ENCODE data around the gene PRKCA.

The PRKCA gene

DNA sequence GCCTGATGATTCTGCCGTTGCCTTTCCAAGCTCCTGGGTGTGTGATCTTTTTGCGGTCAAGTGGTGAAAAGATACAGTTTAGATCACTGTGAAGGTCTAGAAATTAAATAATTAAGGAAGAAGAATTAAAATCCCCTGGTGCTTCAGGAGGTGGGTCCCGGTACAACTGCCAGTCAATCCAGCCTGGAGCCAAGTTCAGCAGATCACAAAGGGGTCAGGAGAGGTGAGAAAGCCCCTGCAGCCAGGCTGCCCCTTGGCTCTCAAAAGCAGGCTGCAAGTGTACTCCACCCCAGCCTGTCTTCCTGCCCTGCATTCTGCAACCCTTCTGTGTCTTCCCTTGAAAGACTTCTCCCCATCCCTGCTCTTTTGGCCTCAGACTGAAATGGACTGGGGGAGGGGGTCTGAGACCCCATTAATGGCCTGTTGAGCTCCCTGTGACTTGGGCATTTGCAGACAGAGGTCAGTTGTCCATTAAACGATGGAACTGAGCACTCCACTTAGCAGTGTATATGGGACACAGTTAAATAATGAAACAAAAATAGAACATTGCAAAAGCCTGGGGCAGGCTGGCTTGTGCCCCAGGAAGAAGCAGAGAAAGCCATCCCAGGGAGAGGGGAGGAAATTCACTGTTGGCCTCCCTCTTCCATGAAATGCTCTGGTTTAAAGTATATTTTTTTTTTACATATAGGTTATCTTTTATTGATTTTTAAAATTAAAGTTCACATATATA, 547.6 kb downstream of the PRKCA start:
- H3K27me3 ChIP-seq = no peaks in the 10 kb centered on the region
- H3K9me3 ChIP-seq = no peaks in the 10 kb centered on the region
- H3K4me1 ChIP-seq = no peaks in the 10 kb centered on the region
- no peak overlapping the region for H3K4me3 ChIP-seq (ENCODE audit: low read depth, low read length)
- DNase-seq = no peak
- no peaks in the 10 kb centered on the region for H3K36me3 ChIP-seq
- TF ChIP-seq, protein P1, sequence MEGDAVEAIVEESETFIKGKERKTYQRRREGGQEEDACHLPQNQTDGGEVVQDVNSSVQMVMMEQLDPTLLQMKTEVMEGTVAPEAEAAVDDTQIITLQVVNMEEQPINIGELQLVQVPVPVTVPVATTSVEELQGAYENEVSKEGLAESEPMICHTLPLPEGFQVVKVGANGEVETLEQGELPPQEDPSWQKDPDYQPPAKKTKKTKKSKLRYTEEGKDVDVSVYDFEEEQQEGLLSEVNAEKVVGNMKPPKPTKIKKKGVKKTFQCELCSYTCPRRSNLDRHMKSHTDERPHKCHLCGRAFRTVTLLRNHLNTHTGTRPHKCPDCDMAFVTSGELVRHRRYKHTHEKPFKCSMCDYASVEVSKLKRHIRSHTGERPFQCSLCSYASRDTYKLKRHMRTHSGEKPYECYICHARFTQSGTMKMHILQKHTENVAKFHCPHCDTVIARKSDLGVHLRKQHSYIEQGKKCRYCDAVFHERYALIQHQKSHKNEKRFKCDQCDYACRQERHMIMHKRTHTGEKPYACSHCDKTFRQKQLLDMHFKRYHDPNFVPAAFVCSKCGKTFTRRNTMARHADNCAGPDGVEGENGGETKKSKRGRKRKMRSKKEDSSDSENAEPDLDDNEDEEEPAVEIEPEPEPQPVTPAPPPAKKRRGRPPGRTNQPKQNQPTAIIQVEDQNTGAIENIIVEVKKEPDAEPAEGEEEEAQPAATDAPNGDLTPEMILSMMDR (IDR thresholded peaks at IDR 0.05; ENCODE audit: low read depth, low read length) = no peak

DNA sequence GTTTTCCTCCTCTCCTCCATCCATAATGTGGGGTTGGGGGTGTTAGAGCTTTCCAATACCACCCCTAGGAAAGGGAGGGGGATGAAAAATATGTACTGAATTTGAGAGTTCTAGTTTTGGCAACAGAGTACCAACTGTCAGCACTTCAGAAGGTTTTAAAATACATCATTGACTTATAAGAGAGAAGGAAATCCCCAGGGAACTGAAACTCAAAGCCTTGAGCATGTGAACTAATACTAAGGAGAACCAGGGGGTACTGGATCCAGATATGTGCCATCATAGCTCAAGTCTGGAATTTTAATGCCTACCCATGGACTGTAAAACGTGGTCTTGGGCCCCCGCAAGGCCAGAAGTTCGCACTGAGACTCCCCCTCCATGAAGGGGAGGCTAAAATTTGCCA, 548.3 kb downstream of the PRKCA start:
- no peak overlapping the region for H3K4me3 ChIP-seq (ENCODE audit: low read depth, low read length)
- H3K4me1 ChIP-seq = no peaks in the 10 kb centered on the region
- no peak for DNase-seq
- H3K27me3 ChIP-seq = no peaks in the 10 kb centered on the region
- TF ChIP-seq, protein P1 (IDR thresholded peaks at IDR 0.05; ENCODE audit: low read depth, low read length) = no peak
- no peaks in the 10 kb centered on the region for H3K9me3 ChIP-seq
- H3K36me3 ChIP-seq = no peaks in the 10 kb centered on the region

DNA sequence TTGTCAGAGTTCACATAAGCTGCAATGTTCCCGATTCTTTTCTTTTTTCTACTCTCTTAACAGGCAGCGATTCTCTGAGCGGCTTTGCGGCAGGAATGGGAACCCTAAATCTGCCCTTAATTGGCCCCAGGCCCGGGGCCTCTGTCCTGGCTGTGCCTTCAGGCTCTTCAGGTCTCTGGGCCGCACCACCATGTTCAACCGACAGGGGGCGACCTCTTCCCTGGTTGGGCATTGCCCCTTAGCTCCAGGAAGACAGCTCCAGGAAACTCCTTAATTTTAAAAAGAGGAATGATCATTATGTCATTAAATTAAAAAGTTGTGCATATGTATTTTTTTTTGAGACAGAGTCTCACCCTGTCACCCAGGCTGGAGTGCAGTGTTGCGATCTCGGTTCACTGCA, 552.8 kb downstream of the PRKCA start:
- no peaks in the 10 kb centered on the region for H3K27me3 ChIP-seq
- TF ChIP-seq, protein P1 (IDR thresholded peaks at IDR 0.05; ENCODE audit: low read depth, low read length) = peak; percentile 42
- no peak overlapping the region for H3K4me3 ChIP-seq (ENCODE audit: low read depth, low read length)
- no peaks in the 10 kb centered on the region for H3K4me1 ChIP-seq
- H3K36me3 ChIP-seq = no peaks in the 10 kb centered on the region
- H3K9me3 ChIP-seq = no peaks in the 10 kb centered on the region
- DNase-seq = no peak

DNA sequence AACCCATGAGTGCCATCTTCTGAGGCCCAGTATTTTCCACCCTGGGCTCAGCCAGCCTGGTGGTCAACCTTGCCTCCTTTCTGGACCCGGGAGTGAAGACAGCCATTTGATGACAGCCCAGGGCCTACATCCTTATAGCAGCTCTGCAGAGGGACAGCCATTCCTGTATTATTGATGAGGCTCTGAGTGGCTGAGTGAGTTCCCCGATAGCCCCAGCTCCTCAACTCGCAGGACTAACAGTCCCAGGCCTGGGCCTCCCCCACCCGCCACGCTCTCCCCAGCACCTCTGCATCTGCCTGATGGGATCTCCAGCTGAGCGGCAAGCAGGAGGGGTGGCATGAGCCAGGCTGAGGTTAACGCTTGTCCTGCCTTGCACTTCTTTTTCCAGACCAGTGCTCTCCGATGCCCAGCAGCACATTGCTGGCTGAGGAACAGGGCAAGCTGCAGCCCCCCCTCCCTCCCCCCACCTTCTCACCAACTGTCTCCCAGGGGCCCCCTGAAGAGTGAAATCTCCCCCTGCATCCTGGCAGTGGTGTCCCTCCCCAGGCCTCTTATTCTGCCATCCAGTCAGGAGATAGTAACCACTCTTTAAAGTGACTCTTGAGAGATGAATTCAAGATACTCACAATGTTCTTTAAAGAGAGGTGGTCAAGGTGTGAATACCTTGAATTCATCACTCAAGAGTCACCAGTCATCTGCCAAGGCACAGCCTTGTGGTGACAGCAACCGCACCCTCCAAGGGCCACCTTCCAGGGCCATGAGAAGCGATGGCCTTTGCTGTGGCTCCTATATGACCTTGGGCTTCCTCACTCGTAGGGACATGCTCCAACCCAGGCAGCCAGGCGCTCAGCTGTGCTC, 556.0 kb downstream of the PRKCA start:
- no peaks in the 10 kb centered on the region for H3K4me1 ChIP-seq
- H3K27me3 ChIP-seq = no peaks in the 10 kb centered on the region
- TF ChIP-seq, protein P1 (IDR thresholded peaks at IDR 0.05; ENCODE audit: low read depth, low read length) = no peak
- no peak for DNase-seq
- no peaks in the 10 kb centered on the region for H3K9me3 ChIP-seq
- H3K4me3 ChIP-seq (ENCODE audit: low read depth, low read length) = no peak overlapping the region
- H3K36me3 ChIP-seq = no peaks in the 10 kb centered on the region

DNA sequence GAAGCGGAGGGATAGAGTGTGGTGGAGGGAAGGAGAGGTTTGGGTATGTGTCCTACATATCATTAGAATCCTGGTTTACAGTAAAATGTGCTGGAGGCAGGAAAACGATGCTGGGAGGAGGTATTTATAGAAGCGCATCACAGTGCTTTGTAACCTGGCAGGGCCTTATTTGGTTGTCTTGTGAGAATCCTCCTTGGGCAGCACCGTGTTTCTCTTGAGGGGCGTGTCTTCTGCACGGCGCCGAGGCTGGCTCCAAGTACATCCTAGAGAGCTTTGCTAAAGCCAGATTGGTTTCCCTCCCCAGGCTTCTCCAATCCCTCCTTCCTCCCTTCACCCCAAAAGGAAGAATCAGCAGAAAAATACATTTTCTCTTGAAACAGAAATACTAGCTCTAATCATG, 556.9 kb downstream of the PRKCA start:
- Histone ChIP-seq H3K27me3 (no peaks in the 10 kb centered on the region), H3K36me3 (no peaks in the 10 kb centered on the region), H3K4me3 (ENCODE audit: low read depth, low read length) (no peak overlapping the region), H3K4me1 (no peaks in the 10 kb centered on the region), H3K9me3 (no peaks in the 10 kb centered on the region)
- DNase-seq = no peak
- TF ChIP-seq, protein P1 (IDR thresholded peaks at IDR 0.05; ENCODE audit: low read depth, low read length) = no peak

DNA sequence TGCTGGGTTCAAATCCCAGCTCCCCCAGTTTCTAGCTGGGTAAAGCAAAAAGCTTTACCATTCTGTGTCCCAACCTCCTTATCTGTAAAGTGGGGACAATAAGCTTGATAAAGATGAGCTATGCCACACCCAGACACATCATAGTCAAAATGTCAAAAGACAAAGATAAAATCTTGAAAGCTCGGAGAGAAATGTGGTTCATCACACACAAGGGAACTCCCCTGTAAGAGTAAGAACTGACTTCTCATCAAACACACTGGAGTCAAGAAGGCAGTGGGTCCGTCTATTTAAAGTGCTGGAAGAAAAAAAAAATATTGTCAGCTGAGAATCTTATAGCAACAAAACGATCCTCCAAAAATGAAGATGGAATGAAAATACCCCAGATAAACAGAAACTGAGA, 557.8 kb downstream of the PRKCA start:
- Histone ChIP-seq H3K27me3 (no peaks in the 10 kb centered on the region), H3K36me3 (no peaks in the 10 kb centered on the region), H3K4me3 (ENCODE audit: low read depth, low read length) (no peak overlapping the region), H3K4me1 (no peaks in the 10 kb centered on the region), H3K9me3 (no peaks in the 10 kb centered on the region)
- TF ChIP-seq, protein P1 (IDR thresholded peaks at IDR 0.05; ENCODE audit: low read depth, low read length) = no peak
- no peak for DNase-seq
